ENCODE data around the gene RTRAF.

- TF ChIP-seq CTCF (IDR thresholded peaks at IDR 0.05; ENCODE audit: low read depth, low read length): no peak
- no peak for TF ChIP-seq EZH2phosphoT487 (IDR thresholded peaks at IDR 0.05; ENCODE audit: low read depth)
Observed at GRCh38 chr14:52020866-52021717, 31.7 kb downstream of the RTRAF start.

Data from OCI-LY3 (cell line).